ENCODE data around the gene RCC2. TPM values are rescaled to one million over a fixed set of nuclear protein-coding genes. Genes with fewer than 3 reads are reported as not detected.
A peak's percentile ranks its signal among the peaks of the same experiment; 100 is the strongest.

The RCC2 gene
- total and polyA plus RNA-seq, 2 of the 4 experiments (the other 2 are of a cell fraction): 24.0 to 38.9 TPM

GRCh38 chr1:17440074-17440826 is 773 bp upstream of the RCC2 start:
- Histone ChIP-seq H3K9ac (ENCODE audit: low read depth, low read length) (peak overlapping the region; percentile 90), H3K14ac (replicated peaks; ENCODE audit: low read depth, low read length) (peak overlapping the region; percentile 97), H2AK9ac (replicated peaks; ENCODE audit: low read depth, low read length, poor library complexity) (peak overlapping the region; percentile 71), H2BK120ac (ENCODE audit: low read depth, low read length) (peak overlapping the region; percentile 81), H3K56ac (ENCODE audit: extremely low read depth, insufficient read depth, low read length) (peak overlapping the region; percentile 91), H4K5ac (ENCODE audit: low read depth, low read length) (peak overlapping the region; percentile 76), H4K91ac (ENCODE audit: insufficient read depth, low read depth, low read length) (peak overlapping the region; percentile 74), H3K18ac (ENCODE audit: low read depth, low read length) (peak overlapping the region; percentile 43), H4K8ac (ENCODE audit: low read depth in 2 of 2, low read length in 2 of 2) (peak overlapping the region; percentile 91 to 92), H2BK20ac (ENCODE audit: low read depth, low read length) (peak overlapping the region; percentile 32; the same call in 1 of the 2 replicates), H3K4me1 (ENCODE audit: control insufficient read depth, insufficient read depth, low read length) (peaks cover 22% of the 10 kb centered on the region), H2AK5ac (ENCODE audit: low read depth, low read length) (peak overlapping the region; percentile 73), H3K4me2 (ENCODE audit: low read depth, low read length) (peak overlapping the region; percentile 79), H3K36me3 (ENCODE audit: control insufficient read depth, insufficient read depth, low read length) (peaks cover 2% of the 10 kb centered on the region), H3K27ac (ENCODE audit: insufficient read depth, low read length) (peak overlapping the region; percentile 85), H3K4me3 (ENCODE audit: insufficient read depth, low read depth, low read length) (peak overlapping the region; percentile 56), H3K9me3 (ENCODE audit: control insufficient read depth, insufficient read depth, low read length) (no peaks in the 10 kb centered on the region), H2BK5ac (ENCODE audit: low read depth, low read length, poor library complexity, severe bottlenecking) (peak overlapping the region; percentile 81), H3K27me3 (ENCODE audit: control insufficient read depth, insufficient read depth, low read length) (no peaks in the 10 kb centered on the region), H3K9me1 (ENCODE audit: insufficient read depth, low read length) (peaks cover 4% of the 10 kb centered on the region; the same call in 1 of the 2 replicates), H3K23ac (ENCODE audit: low read depth, low read length) (peak overlapping the region; percentile 88), H4K20me1 (ENCODE audit: insufficient read depth, low read length) (peaks cover 15% of the 10 kb centered on the region), H2BK15ac (ENCODE audit: low read depth, low read length) (peak overlapping the region; percentile 92; the same call in 2 of the 3 replicates), H3K4ac (ENCODE audit: low read depth, low read length) (peak overlapping the region; percentile 89), H2AFZ (replicated peaks; ENCODE audit: low read length, poor library complexity) (peak overlapping the region; percentile 93), H3K79me1 (ENCODE audit: low read depth in 1 of 2, low read length in 2 of 2) (peaks cover 8 to 25% of the 10 kb centered on the region in 2 experiments)
- 67% methylated on average over 8 of the region's 18 CpGs; no CpG with 5 or more reads in 1 of the 2 experiments for WGBS, 2 experiments (ENCODE audit: extremely low coverage in 2 of 2, insufficient read length in 1 of 2)
- intact Hi-C loops (cut with micrococcal nuclease) (no loop called here), in situ Hi-C loops (cut with MboI; ENCODE audit: low sequenced_read_pairs) (no loop called here), dilution Hi-C loops (cut with HindIII; ENCODE audit: low sequenced_read_pairs, unreplicated experiment) (no loop called here)
- POLR2A ChIA-PET (ENCODE audit: unreplicated experiment): interaction anchor here (0.5 to 0.7 kb wide), 2 partner anchors 244 to 1059 kb away, joined by 3 to 7 read pairs; no protein-coding TSS in a partner anchor
- TF ChIP-seq RFX5 (IDR thresholded peaks at IDR 0.05; ENCODE audit: low read depth, low read length): no peak
- TF ChIP-seq BHLHE40 (IDR thresholded peaks at IDR 0.05; ENCODE audit: low read depth, low read length): no peak
- TF ChIP-seq USF2 (IDR thresholded peaks at IDR 0.05; ENCODE audit: low read depth, low read length): no peak
- no peak for TF ChIP-seq FOS (IDR thresholded peaks at IDR 0.05; ENCODE audit: low read depth, low read length)
- no peak for TF ChIP-seq CTCF (conservative IDR thresholded peaks at IDR 0.05; ENCODE audit: low read depth, low read length)
- TF ChIP-seq MAFK (IDR thresholded peaks at IDR 0.05; ENCODE audit: low read depth, low read length): no peak
- no peak for TF ChIP-seq ELK1 (IDR thresholded peaks at IDR 0.05; ENCODE audit: borderline replicate concordance, low read depth, low read length)
- TF ChIP-seq CEBPB (IDR thresholded peaks at IDR 0.05; ENCODE audit: low read depth, low read length): no peak
- no peak for TF ChIP-seq RAD21 (IDR thresholded peaks at IDR 0.05; ENCODE audit: low read length)
- no peak for TF ChIP-seq POLR2A (IDR thresholded peaks at IDR 0.05; ENCODE audit: low read depth, low read length)
- no peak for ATAC-seq (ENCODE audit: low read depth)
- CTCF ChIA-PET: no interaction called here
- no TSS peak for BruUV-seq (replicated peaks)
- no peak for DNase-seq
